Hepatocyte (in vitro differentiated cells): ENCODE results near the gene SYCE3. TPM values are rescaled to one million over a fixed set of nuclear protein-coding genes. Genes with fewer than 3 reads are reported as not detected.
A peak's percentile ranks its signal among the peaks of the same experiment; 100 is the strongest.

ENCODE experiments used
- DNase-seq: peaks from one replicate; pipeline ENCODE4 v3.0.0-alpha.2; 2016; ENCODE audit warnings: low spot score
- H2AFZ ChIP-seq: fragments of 200-600 bp; sonication (generic); 2 replicates; pipeline ENCODE4 v1.6.0; 2016; ENCODE audit warnings: antibody characterized with exemption, mild to moderate bottlenecking
- H3K27ac ChIP-seq: fragments of 200-600 bp; sonication (generic); 2 replicates; pipeline ENCODE4 v1.5.1; 2016; ENCODE audit warnings: mild to moderate bottlenecking
- H3K27me3 ChIP-seq: fragments of 200-600 bp; sonication (generic); 2 replicates; pipeline ENCODE4 v1.6.1; 2016
- H3K36me3 ChIP-seq: fragments of 200-600 bp; sonication (generic); replicated peaks from 2 replicates; pipeline ENCODE4 v1.5.1; 2016; ENCODE audit warnings: low read depth; ENCODE audit not compliant: insufficient read depth
- H3K4me1 ChIP-seq: fragments of 200-600 bp; sonication (generic); 2 replicates; pipeline ENCODE4 v1.5.1; 2016; ENCODE audit warnings: mild to moderate bottlenecking, moderate library complexity; ENCODE audit not compliant: insufficient read depth
- H3K4me2 ChIP-seq: fragments of 200-600 bp; sonication (generic); 2 replicates; pipeline ENCODE4 v1.6.0; 2016
- H3K4me3 ChIP-seq: fragments of 200-600 bp; sonication (generic); 2 replicates; pipeline ENCODE4 v1.5.1; 2016; ENCODE audit warnings: mild to moderate bottlenecking
- H3K79me2 ChIP-seq: fragments of 200-600 bp; sonication (generic); 2 replicates; pipeline ENCODE4 v1.6.0; 2017; ENCODE audit warnings: mild to moderate bottlenecking
- H3K9me2 ChIP-seq: fragments of 200-600 bp; sonication (generic); replicated peaks from 2 replicates; pipeline ENCODE4 v1.6.0; 2017; ENCODE audit warnings: mild to moderate bottlenecking; ENCODE audit not compliant: insufficient read depth
- H3K9me3 ChIP-seq: fragments of 200-600 bp; sonication (generic); 2 replicates; pipeline ENCODE4 v1.5.1; 2016; ENCODE audit warnings: low read depth, mild to moderate bottlenecking
- H4K20me1 ChIP-seq: fragments of 200-600 bp; sonication (generic); 2 replicates; pipeline ENCODE4 v1.6.0; 2016; ENCODE audit warnings: mild to moderate bottlenecking; ENCODE audit not compliant: insufficient read depth, poor library complexity, severe bottlenecking
- EZH2 ChIP-seq: fragments of 200-600 bp; sonication (generic); IDR thresholded peaks from 2 replicates; pipeline ENCODE4 v1.6.1; 2016; ENCODE audit warnings: antibody characterized with exemption, mild to moderate bottlenecking, borderline replicate concordance
- EZH2phosphoT487 ChIP-seq: fragments of 200-600 bp; sonication (generic); IDR thresholded peaks from one replicate; pipeline ENCODE4 v1.6.1; 2018; ENCODE audit warnings: antibody characterized with exemption, mild to moderate bottlenecking, low read depth, moderate library complexity; ENCODE audit not compliant: unreplicated experiment, severe bottlenecking
- WGBS: methylation state at CpG from one replicate; pipeline ENCODE4 v1.1.6; 2016; ENCODE audit warnings: low lambda C conversion rate; ENCODE audit errors: missing lambda C conversion rate; 5-methylcytosine and 5-hydroxymethylcytosine counted together
- polyA plus RNA-seq: library from polyadenylated mRNA; unstranded; fragments of >200 nt; fragmentation: Nextera tagmentation; extraction: Ambion mirVana; gene quantifications from 2 replicates; pipeline ENCODE4 v1.2.1, GENCODE V29; 2016
- total RNA-seq: library from RNA; depleted of rRNA; stranded (reverse); fragments of >200 nt; gene quantifications from 2 replicates; pipeline ENCODE4 v1.2.3, GENCODE V29; 2014
- TF ChIP-seq, protein P1 (sequence below): fragments of 200-600 bp; sonication (generic); IDR thresholded peaks from 2 replicates; pipeline ENCODE4 v1.5.1; 2016; ENCODE audit warnings: antibody characterized with exemption, mild to moderate bottlenecking; ENCODE audit not compliant: poor library complexity

SYCE3 gene
- total and polyA plus RNA-seq, 2 experiments from 2014 or later: 1.4 TPM; not detected in 1

DNA sequence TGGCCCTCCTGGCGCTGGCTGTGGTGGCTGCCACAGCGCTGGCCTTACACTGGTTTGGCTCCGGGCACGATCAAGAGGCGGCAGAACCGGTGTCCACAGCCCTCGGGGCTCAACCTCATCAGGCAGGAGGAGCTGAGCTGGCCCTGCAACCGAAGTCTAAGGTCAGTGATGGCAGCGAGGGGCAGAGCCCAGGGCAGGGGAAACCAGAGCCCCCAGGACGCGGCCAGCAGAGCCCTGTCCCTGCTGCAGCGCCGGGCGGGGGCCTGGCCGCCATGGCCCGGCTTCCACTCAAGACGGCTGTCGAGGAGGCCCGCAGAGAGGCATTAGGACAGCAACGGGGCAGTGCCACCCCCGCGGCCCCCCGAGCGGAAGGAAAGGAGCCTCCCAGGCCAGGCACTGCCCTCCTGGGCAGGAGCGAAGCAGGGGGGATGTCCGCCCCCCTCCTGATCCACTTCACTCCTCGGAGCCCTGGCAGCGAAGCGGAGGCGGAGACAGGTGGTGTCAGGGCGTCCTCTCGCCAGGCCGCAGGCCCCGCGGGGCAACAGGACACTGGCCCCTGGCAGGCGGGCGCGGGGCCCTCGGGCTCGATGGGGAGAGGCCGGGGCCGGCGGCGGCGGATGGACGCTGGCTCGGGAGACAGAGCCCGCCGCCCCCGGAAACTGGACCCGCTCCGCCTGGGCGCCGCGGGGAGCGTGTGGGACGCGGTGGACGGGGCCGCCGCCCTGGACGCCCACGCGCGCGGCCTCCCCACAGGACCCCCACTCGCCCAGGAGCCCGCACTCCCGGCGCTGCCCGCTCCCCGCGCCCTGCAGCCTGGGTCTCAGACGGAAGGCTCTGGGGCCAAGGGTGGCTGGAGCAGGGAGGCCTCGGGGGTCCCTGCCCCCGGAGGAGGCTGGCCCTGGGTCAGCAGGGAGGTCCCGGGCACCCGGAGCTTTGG lies 16.1 kb downstream of the SYCE3 start:
- TF ChIP-seq, protein P1, sequence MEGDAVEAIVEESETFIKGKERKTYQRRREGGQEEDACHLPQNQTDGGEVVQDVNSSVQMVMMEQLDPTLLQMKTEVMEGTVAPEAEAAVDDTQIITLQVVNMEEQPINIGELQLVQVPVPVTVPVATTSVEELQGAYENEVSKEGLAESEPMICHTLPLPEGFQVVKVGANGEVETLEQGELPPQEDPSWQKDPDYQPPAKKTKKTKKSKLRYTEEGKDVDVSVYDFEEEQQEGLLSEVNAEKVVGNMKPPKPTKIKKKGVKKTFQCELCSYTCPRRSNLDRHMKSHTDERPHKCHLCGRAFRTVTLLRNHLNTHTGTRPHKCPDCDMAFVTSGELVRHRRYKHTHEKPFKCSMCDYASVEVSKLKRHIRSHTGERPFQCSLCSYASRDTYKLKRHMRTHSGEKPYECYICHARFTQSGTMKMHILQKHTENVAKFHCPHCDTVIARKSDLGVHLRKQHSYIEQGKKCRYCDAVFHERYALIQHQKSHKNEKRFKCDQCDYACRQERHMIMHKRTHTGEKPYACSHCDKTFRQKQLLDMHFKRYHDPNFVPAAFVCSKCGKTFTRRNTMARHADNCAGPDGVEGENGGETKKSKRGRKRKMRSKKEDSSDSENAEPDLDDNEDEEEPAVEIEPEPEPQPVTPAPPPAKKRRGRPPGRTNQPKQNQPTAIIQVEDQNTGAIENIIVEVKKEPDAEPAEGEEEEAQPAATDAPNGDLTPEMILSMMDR: no peak
- TF ChIP-seq EZH2phosphoT487 (no peak), EZH2 (no peak)
- H3K36me3 ChIP-seq: no peaks in the 10 kb centered on the region
- no peaks in the 10 kb centered on the region for H3K9me2 ChIP-seq
- H3K27me3 ChIP-seq: no peaks in the 10 kb centered on the region
- peaks cover 13% of the 10 kb centered on the region for H3K4me1 ChIP-seq
- H3K27ac ChIP-seq: no peak overlapping the region
- H3K4me2 ChIP-seq: peak overlapping the region; percentile 8
- no peaks in the 10 kb centered on the region for H4K20me1 ChIP-seq
- no peak overlapping the region for H3K4me3 ChIP-seq
- H3K9me3 ChIP-seq: no peaks in the 10 kb centered on the region
- WGBS: 93% methylated on average over 47 of the region's 78 CpGs
- no peak overlapping the region for H2AFZ ChIP-seq
- H3K79me2 ChIP-seq: no peaks in the 10 kb centered on the region
- no peak for DNase-seq

DNA sequence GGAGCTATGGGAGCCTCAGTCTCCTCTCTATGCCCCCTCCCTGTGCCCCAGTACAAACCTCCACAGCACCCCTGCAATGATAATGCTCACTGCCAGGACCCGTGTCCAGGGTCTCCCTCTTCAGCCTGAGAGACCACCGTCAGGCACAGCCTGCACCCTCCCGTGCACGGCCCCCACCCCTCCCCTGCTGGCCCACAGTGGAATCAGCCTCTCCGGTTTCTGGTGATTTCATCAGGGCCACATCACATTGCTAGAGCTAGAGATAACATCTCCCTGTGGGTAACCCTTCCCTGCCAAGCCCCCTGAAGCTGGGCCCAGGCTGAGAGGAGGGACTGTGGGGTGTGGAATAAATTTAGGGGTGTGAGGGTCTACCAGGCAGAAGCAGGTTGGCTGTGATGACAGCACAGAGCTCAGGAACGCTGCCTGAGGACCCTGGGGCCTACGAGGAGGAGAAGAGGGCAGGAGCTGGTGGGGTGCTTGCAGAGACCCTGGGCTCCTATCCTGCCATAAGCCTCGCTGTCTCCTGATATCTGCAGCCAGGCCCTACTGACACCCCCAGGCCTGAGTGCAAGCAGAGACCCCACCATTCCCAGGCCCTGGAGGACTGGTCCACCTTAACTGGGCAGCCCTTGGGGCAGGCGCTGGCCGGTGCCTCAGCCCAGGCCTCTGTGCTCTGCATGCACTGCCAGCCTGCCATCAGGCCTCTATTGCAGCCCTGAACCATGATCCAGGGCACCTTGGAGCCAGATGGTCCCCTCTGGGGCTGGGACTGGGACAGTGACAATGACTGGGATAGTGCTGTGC lies 17.0 kb downstream of the SYCE3 start, which contains the start of gene KLHDC7B:
TSS of gene KLHDC7B (plus strand) at position 378 of the 804 bp plus-strand sequence. CDS start at position 723, 345 bp downstream.
- no peak within 1 kb of the TSS for H3K4me3 ChIP-seq
- 60% methylated on average over 10 of the region's 10 CpGs for WGBS
- no peak within 1 kb of the TSS for H2AFZ ChIP-seq
- peaks cover 13% of the 10 kb centered on the region for H3K4me1 ChIP-seq
- no peaks in the 10 kb centered on the region for H3K9me3 ChIP-seq
- H3K27me3 ChIP-seq: no peaks in the 10 kb centered on the region
- no peaks in the 10 kb centered on the region for H3K9me2 ChIP-seq
- peak within 1 kb of the TSS; percentile 71 for H3K27ac ChIP-seq
- peak within 1 kb of the TSS; percentile 87 for H3K4me2 ChIP-seq
- no peaks in the 10 kb centered on the region for H3K79me2 ChIP-seq
- TF ChIP-seq, protein P1: no peak
- no peak for TF ChIP-seq EZH2
- no peak for TF ChIP-seq EZH2phosphoT487
- H3K36me3 ChIP-seq: no peaks in the 10 kb centered on the region
- peak; percentile 16 for DNase-seq
- H4K20me1 ChIP-seq: no peaks in the 10 kb centered on the region

DNA sequence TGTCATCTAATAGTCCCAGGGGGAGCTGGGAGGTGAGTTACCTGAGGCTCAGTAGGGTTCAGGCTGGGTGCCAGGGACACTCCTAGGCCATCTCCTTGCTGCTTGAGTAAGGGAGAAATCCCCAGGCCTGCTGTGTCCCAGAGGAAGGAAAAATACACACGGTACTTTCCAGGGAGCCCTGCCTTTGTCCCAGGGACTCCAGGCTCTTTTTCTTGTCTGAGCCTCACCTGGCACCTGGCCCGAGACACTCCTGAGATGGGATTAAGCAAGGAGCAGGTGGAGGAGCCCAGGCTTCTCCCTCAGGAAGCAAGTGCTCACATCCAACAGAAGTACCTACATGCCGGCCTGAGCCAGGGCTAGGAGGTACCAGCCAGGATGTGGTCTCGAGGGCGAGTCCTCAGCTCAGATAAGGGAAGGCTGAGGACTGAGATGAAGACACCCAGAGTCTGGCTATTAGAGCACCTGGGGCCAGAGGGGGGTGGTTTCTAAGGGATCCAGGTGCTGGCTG lies 17.9 kb downstream of the SYCE3 start:
- no peaks in the 10 kb centered on the region for H3K36me3 ChIP-seq
- H3K4me1 ChIP-seq: peaks cover 13% of the 10 kb centered on the region
- WGBS: 81% methylated on average over 5 of the region's 5 CpGs
- peak overlapping the region; percentile 78 for H2AFZ ChIP-seq
- TF ChIP-seq EZH2 (no peak), EZH2phosphoT487 (no peak)
- TF ChIP-seq, protein P1: no peak
- peak overlapping the region; percentile 71 for H3K27ac ChIP-seq
- H3K27me3 ChIP-seq: no peaks in the 10 kb centered on the region
- no peaks in the 10 kb centered on the region for H3K79me2 ChIP-seq
- H3K4me2 ChIP-seq: peak overlapping the region; percentile 87
- H3K9me2 ChIP-seq: no peaks in the 10 kb centered on the region
- no peaks in the 10 kb centered on the region for H3K9me3 ChIP-seq
- peak; percentile 18 for DNase-seq
- no peaks in the 10 kb centered on the region for H4K20me1 ChIP-seq
- H3K4me3 ChIP-seq: no peak overlapping the region
